GM08714 (cell line): ENCODE measurements around the gene CDKAL1.
"Not testable (repeated sequence)": the region's sequence is repeated elsewhere in the genome, so short reads cannot be mapped to it uniquely, and the experiment has no call there.

Experiments
- H3K4me3 ChIP-seq: fragments of 200-500 bp; sonication (Bioruptor generic); 2 replicates; pipeline ENCODE4 v1.5.1; 2014; ENCODE audit warnings: mild to moderate bottlenecking, low read length, inconsistent platforms
- ZNF274 ChIP-seq: IDR thresholded peaks from 2 replicates; pipeline ENCODE4 v1.6.1; 2012; ENCODE audit warnings: mild to moderate bottlenecking, low read depth, low read length

The CDKAL1 gene

DNA sequence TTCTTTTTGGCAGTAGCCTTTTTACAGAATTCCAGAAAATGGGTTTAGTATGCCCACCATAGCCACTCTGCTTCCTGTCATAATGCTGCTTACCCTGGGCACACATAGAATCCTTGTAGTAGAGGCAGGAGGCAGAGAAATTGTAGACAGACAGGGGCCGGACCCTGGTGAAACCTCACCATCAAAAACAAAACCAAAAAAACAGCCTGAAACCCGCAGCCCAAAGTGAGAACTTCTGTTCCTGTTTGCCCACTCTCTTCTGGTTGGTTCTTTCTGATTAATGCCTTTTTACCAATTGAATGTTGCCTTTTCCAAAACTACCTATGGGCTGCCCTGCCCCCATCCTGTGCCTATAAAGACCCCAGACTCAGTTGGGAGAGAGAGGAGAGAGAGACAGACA is 188.2 kb downstream of the CDKAL1 start:
- no peak overlapping the region for H3K4me3 ChIP-seq
- no peak for TF ChIP-seq ZNF274

DNA sequence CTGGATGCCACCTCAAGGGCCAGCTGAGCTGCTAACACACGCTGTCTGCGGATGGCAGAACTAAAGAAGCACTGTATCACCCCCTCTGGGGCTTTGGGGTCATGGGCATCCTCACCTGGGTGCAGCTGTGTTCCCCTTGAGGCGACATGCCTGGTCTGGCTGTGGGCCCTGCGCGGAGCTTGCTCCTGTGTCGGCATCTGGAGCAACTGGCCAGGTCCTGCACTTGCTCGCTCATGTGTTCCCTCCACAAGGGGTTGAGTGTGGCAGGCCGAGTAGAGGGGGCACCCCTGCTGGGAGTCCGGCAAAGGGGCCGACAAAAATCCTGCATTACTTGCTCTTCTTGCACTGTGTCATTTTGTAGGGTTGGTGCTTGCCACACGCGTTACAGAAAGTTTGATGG is 189.0 kb downstream of the CDKAL1 start:
- TF ChIP-seq ZNF274 = no peak

DNA sequence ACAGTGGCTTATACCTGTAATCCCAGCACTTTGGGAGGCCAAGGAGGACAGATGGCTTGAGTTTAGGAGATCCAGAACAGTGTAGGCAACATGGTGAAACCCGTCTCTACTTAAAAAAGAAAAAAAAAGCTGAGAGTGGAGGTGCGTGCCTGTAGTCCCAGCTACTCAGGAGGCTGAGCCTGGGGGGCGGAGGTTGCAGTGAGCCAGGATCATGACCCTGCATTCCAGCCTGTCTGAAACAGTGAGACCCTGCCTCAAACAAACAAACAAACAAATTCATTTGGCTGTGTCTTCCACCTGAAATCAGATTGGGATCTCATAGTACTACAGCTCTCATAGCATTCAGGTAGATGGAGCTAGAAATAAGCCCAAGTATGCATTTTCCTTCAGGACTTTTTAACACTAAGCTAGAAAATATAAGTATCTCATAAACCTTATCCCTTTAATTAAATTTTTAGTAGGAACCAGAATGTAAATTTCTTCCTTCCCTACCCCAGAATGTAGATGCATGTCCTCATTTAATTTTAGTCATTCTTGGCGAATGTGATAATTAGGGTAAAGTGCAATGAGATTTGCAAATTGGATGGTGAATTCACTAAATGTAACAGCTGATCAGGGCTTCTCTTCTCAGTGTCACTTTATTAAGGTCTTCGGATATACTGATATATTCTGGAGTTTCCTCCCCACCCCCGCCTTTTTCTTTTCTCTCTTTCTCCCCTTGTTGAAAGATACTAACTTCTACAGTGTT is 190.4 kb downstream of the CDKAL1 start:
- no peak overlapping the region for H3K4me3 ChIP-seq
- TF ChIP-seq ZNF274 = no peak

More for the DNA sequence above, 189.0 kb downstream of the CDKAL1 start:
- no peak overlapping the region for H3K4me3 ChIP-seq

DNA sequence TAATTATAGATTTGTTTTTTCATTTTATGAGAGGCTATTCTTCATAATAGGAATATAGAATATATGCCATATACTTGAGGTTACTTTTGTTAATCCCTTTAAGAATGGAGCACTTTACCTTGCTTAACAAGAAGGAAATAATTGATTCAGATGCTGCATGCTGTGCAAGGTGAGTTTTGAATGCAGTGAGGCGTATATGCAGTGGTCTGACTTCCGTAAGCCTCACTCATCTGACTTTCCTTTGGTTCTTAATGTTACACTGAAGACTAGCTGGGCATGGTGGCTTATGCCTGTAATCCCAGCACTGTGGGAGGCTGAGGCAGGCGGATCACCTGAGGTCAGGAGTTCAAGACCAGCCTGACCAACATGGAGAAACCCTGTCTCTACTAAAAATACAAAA is 191.0 kb downstream of the CDKAL1 start:
- H3K4me3 ChIP-seq = not testable (repeated sequence)

DNA sequence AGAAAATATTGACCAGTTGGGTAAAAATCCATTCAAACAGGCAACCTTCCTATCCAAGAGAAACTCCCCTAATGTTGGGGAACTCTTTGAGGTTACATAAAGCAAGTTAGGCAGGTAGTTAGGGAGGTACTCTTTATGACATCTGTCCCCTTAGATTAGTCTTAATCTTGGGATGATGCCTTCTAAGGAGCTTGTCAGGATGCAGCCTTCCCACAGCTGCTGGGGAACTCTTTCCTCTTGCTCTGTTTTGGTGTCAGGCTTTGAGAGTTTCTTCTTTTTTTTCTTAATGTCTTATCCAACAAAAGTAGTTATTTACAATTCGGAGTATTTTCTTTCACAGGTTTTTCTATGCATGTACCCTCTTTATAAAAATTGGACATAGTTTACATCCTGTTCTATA is 194.8 kb downstream of the CDKAL1 start:
- no peak overlapping the region for H3K4me3 ChIP-seq
- no peak for TF ChIP-seq ZNF274

DNA sequence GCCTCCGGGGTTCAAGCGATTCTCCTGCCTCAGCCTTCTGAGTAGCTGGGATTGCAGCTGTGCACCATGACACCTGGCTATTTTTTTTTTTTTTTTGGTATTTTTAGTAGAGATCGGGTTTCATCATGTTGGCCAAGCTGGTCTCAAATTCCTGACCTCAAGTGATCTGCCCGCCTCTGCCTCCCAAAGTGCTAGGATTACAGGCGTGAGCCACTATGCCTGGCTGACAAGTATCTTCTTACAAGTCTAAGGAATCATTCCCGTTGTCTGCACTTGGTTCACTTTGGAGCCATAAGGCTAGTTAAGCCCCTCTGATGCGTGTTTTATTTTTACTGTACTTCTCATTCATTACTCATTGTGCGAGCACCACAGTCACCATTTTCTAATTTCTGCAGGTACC is 198.1 kb downstream of the CDKAL1 start:
- H3K4me3 ChIP-seq = not testable (repeated sequence)

DNA sequence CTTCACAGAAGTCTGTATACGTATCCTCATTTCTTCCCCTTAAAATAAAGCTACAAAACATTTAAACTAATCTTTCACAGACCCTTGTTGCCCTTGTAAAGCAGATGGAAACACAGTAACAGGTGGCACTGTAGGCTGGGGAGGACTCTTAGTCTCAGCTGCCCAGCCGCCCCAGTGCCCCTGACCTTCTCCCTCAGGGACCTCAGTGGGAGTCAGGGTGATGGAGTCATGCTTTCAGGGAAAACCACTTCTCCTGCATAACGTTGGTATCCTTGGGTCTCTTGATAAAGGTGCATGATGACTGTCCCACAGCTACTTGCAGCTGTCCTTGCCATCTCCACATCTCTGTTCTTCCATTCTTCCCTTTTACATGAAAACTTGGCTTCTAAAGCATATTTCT is 198.6 kb downstream of the CDKAL1 start:
- no peak for TF ChIP-seq ZNF274
- no peak overlapping the region for H3K4me3 ChIP-seq

DNA sequence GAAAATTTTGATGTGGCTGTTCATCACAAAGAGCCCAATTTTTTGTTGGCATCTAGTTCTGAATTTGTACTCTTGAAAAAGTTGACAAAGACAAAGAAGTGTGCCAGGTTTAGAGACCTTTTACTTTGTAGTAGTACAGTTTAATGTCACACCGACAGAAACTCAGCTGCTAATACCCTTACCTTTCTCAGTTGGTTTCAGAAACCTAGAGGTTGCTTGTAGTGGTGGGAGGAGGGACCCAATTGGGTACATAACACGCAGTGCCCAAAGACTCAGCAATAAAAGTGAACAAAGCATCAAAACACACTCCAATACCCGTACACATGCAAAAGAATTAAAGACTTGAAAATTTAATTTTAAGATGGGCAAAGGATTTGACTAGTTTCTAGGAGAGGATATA is 203.7 kb downstream of the CDKAL1 start:
- no peak overlapping the region for H3K4me3 ChIP-seq
- no peak for TF ChIP-seq ZNF274

DNA sequence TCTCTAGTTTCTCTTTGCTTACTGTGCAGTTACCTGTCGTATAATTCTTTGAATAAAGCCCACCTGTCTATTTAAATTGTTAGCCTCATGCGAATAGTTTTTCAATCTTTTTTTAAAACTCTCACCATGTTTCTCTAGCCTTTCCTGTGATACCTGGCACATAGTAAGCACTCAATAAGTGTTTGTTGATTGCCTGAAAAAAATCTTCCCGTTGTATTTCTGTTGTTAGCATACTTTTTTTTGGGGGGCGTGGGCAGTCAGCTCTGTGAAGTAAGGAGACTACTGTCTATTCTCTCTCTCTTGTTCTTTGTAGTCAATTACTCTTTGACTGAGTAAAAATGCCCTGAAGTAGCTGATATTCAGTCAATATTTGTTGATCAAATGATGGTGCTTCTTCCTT is 205.8 kb downstream of the CDKAL1 start:
- no peak overlapping the region for H3K4me3 ChIP-seq
- no peak for TF ChIP-seq ZNF274

DNA sequence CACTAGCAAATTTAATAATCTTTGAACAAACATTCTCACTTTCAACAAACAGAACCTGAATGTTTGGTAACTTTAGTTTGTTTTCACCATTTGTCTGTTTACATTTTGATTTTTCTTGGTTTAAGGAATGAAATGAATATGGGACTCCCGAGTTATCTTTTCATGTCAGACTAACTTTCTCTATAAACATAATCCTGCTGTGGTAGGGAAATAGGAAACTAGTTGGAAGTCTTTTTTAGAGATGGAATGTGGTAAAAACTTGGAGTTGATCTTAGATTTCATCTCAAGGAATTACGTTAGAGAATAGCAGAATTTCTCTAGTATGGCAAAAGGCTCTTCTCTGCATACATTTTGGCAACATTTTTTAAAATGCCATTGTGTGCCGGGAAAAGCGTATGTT is 206.5 kb downstream of the CDKAL1 start:
- H3K4me3 ChIP-seq = no peak overlapping the region
- no peak for TF ChIP-seq ZNF274

DNA sequence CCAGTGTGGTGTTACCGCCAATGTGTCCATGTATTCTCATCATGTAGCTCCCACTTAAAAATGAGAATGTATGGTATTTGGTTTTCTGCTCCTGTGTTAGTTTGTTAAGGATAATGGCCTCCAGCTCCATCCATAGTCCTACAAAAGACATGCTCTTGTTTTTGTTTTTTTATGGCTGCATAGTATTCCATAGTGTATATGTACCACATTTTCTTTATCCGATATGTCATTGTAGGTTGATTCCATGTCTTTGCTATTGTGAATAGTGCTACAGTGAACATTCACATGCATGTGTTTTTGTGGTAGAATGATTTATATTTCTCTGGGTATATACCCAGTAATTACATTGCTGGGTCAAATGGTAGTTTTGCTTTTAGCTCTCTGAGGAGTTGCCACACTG is 207.2 kb downstream of the CDKAL1 start:
- H3K4me3 ChIP-seq = no peak overlapping the region
- no peak for TF ChIP-seq ZNF274

DNA sequence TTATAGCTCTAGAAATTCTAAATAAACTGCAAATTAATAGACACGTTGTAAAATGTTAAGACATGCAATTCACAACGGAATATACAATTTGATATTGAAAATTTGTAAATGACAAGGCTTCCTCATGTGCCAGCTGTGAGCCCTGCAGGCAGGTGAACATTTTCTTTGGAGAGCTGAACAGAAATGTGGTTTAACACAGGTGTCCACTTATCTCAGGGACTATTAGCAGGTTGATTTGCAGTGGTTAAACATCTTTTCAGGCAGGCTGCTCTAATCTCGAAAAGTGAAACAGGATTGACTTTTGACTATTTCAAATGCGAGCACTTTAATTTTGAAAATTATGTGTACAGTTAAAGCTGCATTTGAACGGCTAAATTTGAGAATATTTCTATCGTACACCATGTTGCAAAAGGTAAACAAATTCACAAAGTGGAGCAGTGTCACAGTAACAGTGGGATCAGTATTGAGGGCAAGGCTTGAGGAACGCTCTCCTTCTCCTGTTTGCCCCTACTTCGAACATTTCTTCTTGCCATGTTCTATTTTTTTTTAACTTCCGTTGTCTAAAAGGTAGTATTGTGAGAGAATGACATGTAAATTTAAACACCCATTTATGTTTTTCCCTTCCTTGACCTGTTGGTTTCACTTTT is 210.8 kb downstream of the CDKAL1 start:
- H3K4me3 ChIP-seq = no peak overlapping the region
- TF ChIP-seq ZNF274 = no peak

DNA sequence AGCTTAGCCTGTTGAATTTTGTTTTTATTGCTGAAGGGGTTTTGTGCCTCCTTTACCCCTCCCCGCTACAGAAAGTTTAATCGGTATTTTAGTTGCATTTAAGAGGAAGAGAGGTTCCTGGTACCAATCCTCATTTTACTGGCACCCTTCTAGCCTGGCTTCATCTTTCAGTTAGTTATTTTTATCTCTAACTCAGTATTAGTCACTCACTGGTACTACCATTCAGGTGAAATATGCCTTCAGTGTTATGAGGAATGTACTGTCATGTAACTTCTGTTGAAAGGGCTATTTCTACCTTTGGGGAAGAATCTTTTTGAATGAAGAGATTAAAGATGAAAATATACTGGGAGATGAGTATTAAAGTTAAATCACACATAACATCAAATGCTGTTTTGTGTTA is 211.8 kb downstream of the CDKAL1 start:
- H3K4me3 ChIP-seq = no peak overlapping the region
- TF ChIP-seq ZNF274 = no peak

DNA sequence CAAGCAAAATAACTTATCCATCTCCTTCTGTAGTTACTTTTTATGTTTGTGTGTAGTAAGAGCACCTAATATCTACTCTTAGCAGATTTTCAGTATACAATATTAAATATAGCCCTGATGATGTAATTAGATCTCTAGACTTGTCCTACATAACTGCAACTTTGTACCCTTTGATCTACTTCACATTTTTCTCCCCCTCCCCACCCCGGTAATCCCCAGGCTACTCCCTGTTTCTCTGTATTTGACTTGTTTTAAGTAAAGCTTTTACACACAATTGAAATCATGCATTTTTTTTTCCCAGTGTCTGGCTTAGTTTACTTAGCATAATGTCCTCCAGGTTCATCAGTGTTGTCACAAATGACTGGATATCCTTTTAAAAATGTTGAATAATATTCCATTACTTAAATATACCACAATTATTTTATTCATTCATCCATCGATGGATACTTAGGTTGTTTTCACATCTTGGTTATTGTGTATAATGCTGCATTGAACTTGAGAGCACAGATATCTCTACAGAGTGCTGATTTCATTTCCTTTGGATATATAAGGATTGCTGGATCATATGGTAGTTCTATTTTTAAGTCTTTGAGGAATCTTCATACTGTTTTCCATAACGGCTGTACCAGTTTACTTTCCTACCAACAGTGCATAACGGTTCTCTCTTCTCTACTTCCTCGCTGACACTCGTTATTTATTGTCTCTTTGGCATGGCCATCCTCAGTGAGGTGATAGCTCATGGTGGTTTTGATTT is 212.7 kb downstream of the CDKAL1 start:
- TF ChIP-seq ZNF274 = no peak
- H3K4me3 ChIP-seq = no peak overlapping the region

DNA sequence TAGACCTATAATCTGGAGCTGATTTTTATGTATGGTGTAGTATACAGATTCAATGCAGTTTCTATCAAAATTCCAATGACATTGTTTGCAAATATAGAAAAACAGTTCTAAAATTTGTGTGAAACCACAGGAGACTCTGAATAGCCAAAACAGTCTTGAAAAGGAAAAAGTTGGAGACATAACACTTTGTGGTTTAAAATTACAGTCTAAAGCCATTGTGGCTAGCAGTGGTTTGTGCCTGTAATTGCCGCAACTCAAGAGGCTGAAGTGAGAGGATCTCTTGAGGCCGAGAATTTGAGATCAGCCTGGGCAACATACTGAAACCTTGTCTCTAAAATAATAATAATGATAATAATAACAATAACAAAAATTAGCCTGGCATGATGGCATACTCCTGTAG is 213.7 kb downstream of the CDKAL1 start:
- TF ChIP-seq ZNF274 = no peak
- H3K4me3 ChIP-seq = no peak overlapping the region
